ENCODE results near the gene ARVCF. TPM values are rescaled to one million over a fixed set of nuclear protein-coding genes. Genes with fewer than 3 reads are reported as not detected.

Gene ARVCF
- total RNA-seq, 1 donor: 27.1 TPM

DNA sequence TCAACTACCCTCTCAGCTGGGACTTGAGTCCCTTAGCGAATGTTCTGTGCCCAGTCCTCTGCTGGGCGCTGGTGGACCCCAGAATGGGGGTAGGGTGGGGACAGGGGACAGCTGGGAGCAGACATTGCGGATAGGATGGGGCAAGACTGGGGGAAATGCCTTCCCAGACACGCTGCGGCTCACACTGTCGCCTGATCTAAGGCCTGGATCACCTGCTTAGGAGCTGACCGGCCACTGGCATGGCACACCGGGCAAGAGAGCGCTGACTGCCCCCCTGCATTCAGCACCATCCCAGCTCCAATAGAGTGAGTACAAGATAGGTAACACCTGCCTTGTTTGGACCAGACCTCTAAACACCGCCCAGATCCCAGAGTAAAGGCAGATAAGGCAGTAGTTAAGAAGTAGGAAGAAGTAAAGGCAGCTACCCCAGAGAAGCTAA lies 1.4 kb downstream of the ARVCF start:
- DNase-seq (ENCODE audit: insufficient read length, low spot score, missing footprints): peak; percentile 73
- Histone ChIP-seq H3K27me3 (ENCODE audit: insufficient read depth, low read length) (peaks cover 24% of the 10 kb centered on the region), H4K20me1 (ENCODE audit: insufficient read depth, low read length) (no peaks in the 10 kb centered on the region), H3K4me1 (ENCODE audit: insufficient read depth, low read length) (peaks cover 4% of the 10 kb centered on the region), H3K4me3 (ENCODE audit: insufficient read depth, low read length) (no peak overlapping the region), H3K9me3 (ENCODE audit: low read depth, low read length) (no peaks in the 10 kb centered on the region), H3K4me2 (ENCODE audit: insufficient read depth, low read length) (no peak overlapping the region), H2AFZ (ENCODE audit: low read length) (no peak overlapping the region), H3K36me3 (ENCODE audit: insufficient read depth, low read length) (no peaks in the 10 kb centered on the region), H3K27ac (ENCODE audit: low read depth, low read length) (no peak overlapping the region), H3K79me2 (ENCODE audit: insufficient read depth, low read length) (no peaks in the 10 kb centered on the region)
- TF ChIP-seq, protein P1, sequence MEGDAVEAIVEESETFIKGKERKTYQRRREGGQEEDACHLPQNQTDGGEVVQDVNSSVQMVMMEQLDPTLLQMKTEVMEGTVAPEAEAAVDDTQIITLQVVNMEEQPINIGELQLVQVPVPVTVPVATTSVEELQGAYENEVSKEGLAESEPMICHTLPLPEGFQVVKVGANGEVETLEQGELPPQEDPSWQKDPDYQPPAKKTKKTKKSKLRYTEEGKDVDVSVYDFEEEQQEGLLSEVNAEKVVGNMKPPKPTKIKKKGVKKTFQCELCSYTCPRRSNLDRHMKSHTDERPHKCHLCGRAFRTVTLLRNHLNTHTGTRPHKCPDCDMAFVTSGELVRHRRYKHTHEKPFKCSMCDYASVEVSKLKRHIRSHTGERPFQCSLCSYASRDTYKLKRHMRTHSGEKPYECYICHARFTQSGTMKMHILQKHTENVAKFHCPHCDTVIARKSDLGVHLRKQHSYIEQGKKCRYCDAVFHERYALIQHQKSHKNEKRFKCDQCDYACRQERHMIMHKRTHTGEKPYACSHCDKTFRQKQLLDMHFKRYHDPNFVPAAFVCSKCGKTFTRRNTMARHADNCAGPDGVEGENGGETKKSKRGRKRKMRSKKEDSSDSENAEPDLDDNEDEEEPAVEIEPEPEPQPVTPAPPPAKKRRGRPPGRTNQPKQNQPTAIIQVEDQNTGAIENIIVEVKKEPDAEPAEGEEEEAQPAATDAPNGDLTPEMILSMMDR (IDR thresholded peaks at IDR 0.05; ENCODE audit: extremely low read depth, low read depth, low read length): no peak

DNA sequence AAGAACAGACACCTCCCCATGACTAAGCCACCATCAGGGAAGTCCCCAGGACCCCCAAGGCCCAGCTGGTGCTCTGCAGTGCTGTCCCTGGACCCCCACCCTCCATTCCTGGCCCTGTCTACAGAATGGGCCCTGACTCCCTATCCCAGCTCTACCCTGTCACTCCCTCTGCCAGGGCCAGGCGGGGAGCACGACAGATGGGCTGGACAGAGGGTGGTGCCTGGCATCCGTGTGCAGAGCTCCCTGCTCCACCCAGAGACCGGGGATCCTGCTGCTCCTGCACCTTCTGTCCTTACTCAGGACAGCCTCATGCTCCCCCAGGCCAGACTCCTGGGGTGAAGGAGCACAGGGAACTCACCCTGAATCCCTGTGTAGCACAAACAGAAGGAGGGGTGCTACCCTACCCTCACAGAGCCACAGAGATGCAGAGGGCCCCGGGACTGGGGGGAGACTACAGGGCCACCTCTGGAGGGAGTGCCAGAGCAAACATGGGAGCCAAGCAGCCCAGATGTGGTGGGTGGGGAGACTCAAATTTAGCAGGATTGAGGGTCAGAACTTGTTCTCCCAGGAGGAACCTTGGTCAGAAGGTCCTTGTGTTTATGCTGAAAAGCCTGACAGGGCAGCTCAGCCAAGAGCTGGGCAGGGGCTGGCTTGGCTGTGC lies 2.0 kb downstream of the ARVCF start:
- Histone ChIP-seq H3K27me3 (ENCODE audit: insufficient read depth, low read length) (peaks cover 24% of the 10 kb centered on the region), H3K4me2 (ENCODE audit: insufficient read depth, low read length) (no peak overlapping the region), H3K27ac (ENCODE audit: low read depth, low read length) (no peak overlapping the region), H3K36me3 (ENCODE audit: insufficient read depth, low read length) (no peaks in the 10 kb centered on the region), H3K4me1 (ENCODE audit: insufficient read depth, low read length) (peaks cover 4% of the 10 kb centered on the region), H4K20me1 (ENCODE audit: insufficient read depth, low read length) (no peaks in the 10 kb centered on the region), H2AFZ (ENCODE audit: low read length) (no peak overlapping the region), H3K9me3 (ENCODE audit: low read depth, low read length) (no peaks in the 10 kb centered on the region), H3K4me3 (ENCODE audit: insufficient read depth, low read length) (no peak overlapping the region), H3K79me2 (ENCODE audit: insufficient read depth, low read length) (no peaks in the 10 kb centered on the region)
- TF ChIP-seq, protein P1 (IDR thresholded peaks at IDR 0.05; ENCODE audit: extremely low read depth, low read depth, low read length): no peak
- peak; percentile 77 for DNase-seq (ENCODE audit: insufficient read length, low spot score, missing footprints)

DNA sequence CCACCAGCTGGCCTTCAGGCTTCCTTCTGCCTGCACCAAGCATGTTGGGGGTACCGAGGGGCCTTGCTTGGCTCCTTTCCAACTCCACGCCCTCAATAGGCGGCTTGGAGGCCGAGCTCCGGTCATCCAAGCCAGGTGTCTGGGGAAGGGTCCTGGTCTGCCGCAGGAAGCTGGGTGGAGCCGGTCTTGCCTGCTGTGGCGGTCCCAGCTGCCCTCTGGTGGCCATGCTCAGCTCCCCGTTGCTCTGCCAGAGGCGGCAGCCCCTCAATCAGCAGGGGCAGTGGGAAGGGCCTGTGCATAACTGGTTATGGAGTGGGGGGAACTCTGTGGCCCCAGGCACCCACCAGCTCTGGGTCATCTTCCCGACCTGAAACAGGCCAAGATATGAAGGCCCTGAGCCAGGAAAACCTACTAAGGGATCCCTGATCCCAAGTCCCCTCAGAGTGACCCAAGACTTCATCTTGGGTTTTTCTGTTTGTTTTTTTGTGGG lies 3.2 kb downstream of the ARVCF start:
- peaks cover 21% of the 10 kb centered on the region for H3K27me3 ChIP-seq (ENCODE audit: insufficient read depth, low read length)
- H3K36me3 ChIP-seq (ENCODE audit: insufficient read depth, low read length): no peaks in the 10 kb centered on the region
- H3K4me2 ChIP-seq (ENCODE audit: insufficient read depth, low read length): no peak overlapping the region
- TF ChIP-seq, protein P1 (IDR thresholded peaks at IDR 0.05; ENCODE audit: extremely low read depth, low read depth, low read length): peak; percentile 79
- H3K79me2 ChIP-seq (ENCODE audit: insufficient read depth, low read length): no peaks in the 10 kb centered on the region
- H3K4me1 ChIP-seq (ENCODE audit: insufficient read depth, low read length): peaks cover 4% of the 10 kb centered on the region
- peak; percentile 97 for DNase-seq (ENCODE audit: insufficient read length, low spot score, missing footprints)
- H3K9me3 ChIP-seq (ENCODE audit: low read depth, low read length): no peaks in the 10 kb centered on the region
- H2AFZ ChIP-seq (ENCODE audit: low read length): peak overlapping the region; percentile 15
- H3K4me3 ChIP-seq (ENCODE audit: insufficient read depth, low read length): no peak overlapping the region
- H3K27ac ChIP-seq (ENCODE audit: low read depth, low read length): no peak overlapping the region
- H4K20me1 ChIP-seq (ENCODE audit: insufficient read depth, low read length): no peaks in the 10 kb centered on the region

DNA sequence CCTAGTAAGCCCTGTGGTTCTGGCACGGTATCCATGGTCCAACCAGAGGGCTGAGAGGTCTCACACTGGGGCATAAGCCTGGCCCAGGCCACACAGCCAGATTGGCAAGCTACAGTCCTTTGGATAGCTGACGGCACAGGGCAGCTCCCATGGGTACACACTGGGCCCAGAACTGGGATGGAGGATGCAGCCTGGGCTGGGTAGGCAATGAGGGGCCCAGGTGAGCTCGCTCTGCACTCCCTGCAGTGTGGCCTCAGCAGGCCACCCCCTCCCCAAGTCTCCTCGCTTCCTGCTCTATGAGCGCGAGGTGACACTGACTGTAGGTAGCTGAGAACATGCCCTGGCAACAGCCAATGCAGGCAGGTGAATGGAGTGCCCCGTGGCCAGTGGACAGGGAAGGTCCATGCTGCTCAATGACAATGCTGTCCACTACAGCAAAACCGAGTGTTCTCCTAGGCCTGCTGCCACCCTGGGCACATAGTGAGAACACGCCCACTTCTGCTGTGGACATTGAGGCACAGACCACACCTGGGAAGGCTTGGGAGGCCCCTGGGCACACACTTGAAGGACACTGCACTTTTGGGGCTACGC lies 3.8 kb downstream of the ARVCF start:
- Histone ChIP-seq H3K4me2 (ENCODE audit: insufficient read depth, low read length) (no peak overlapping the region), H3K9me3 (ENCODE audit: low read depth, low read length) (no peaks in the 10 kb centered on the region), H3K27me3 (ENCODE audit: insufficient read depth, low read length) (peaks cover 16% of the 10 kb centered on the region), H2AFZ (ENCODE audit: low read length) (peak overlapping the region; percentile 15), H4K20me1 (ENCODE audit: insufficient read depth, low read length) (no peaks in the 10 kb centered on the region), H3K36me3 (ENCODE audit: insufficient read depth, low read length) (no peaks in the 10 kb centered on the region), H3K4me1 (ENCODE audit: insufficient read depth, low read length) (peaks cover 4% of the 10 kb centered on the region), H3K79me2 (ENCODE audit: insufficient read depth, low read length) (no peaks in the 10 kb centered on the region), H3K27ac (ENCODE audit: low read depth, low read length) (no peak overlapping the region), H3K4me3 (ENCODE audit: insufficient read depth, low read length) (no peak overlapping the region)
- peak; percentile 87 for DNase-seq (ENCODE audit: insufficient read length, low spot score, missing footprints)
- TF ChIP-seq, protein P1 (IDR thresholded peaks at IDR 0.05; ENCODE audit: extremely low read depth, low read depth, low read length): no peak
